Left ventricle myocardium superior (tissue), 1 donor: ENCODE data around the gene LIN52. TPM values are rescaled to one million over a fixed set of nuclear protein-coding genes. Genes with fewer than 3 reads are reported as not detected.

Experiments used
- ATAC-seq: fragments of 200-7000 bp; cut with Tn5 transposase; one replicate; pipeline ENCODE4 v1.9.1; 2020; ENCODE audit warnings: mild to moderate bottlenecking, moderate library complexity
- DNase-seq: peaks from one replicate; pipeline ENCODE4 v3.0.0-alpha.2; 2020
- intact Hi-C: fragments of 100-400 bp; cut with micrococcal nuclease; formaldehyde crosslinking; loops from one replicate; pipeline ENCODE4 v1.11.0; 2022
- total RNA-seq: library from RNA; stranded (reverse); fragmentation: NEBNext Ultra II Directional; extraction: Animal tissue kit (Norgen Biotek cat#: 25700); gene quantifications from one replicate; pipeline ENCODE4 v1.2.1, GENCODE V29; 2021
- donor health status: DM: no; HTN: yes; CAD: no; lungs with severe emphysema.

Gene LIN52
- total RNA-seq, 1 donor from 2014 or later = 6.9 TPM

DNA sequence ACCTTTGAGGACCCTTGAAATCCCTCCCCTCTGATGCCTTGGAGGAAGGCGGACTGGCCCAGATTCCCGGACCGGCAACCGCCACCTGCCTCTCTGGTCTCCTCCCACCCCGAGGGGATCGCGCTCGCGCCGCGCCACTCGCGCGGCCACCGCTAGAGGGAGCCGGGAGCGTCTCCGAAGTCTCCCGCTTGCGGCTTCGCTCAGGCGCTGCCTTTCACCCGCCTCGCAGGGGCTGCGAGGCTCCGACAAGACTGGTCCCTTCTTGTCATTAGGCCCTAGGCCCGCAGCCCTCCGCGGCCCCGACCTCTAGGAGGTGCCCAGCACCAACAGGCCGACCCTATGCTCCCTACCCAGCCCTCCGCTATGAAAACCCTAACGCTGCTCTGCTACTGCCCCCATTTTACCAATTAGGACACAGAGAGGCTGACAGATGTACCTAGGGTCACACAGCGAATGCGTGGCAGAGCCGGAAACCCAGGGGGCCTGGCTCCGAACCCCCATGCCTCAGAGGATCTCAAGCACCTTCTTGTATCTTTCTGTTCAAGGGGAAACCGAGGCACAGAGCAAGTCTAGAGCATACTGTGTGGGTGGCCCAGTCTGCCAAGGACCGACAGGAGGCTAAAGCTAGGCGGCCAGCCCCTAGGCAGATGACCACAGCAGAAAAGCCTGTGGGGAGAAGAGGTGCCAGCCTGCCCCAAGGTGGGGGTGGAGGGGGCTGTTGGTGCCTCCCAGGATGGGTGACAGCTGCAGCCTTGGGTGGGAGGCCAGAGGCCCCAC lies 133.1 kb downstream of the LIN52 start:
- peak; percentile 94 for ATAC-seq
- intact Hi-C loops = no loop called here
- peak; percentile 84 for DNase-seq

DNA sequence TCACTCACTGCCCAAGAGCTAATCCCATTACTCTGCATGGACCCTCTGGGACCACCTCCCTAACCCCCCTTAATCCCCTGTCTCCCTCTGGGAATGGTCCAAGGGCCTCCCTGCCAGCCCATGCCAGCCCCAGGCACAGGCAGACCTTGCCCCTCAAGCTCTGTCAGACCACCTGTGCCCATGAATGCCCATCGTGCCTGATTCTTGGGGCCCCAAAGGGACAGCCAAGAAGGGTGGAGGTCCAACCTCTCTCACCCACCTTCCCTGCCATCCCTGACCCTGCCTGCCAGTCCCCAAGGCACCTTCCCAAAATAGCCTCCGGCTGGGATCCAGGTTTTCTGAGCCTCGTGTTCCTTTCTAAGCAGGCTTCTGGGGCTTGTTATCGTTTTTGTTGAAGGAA lies 133.7 kb downstream of the LIN52 start:
- intact Hi-C loops = no loop called here
- peak; percentile 52 for ATAC-seq
- DNase-seq = no peak

DNA sequence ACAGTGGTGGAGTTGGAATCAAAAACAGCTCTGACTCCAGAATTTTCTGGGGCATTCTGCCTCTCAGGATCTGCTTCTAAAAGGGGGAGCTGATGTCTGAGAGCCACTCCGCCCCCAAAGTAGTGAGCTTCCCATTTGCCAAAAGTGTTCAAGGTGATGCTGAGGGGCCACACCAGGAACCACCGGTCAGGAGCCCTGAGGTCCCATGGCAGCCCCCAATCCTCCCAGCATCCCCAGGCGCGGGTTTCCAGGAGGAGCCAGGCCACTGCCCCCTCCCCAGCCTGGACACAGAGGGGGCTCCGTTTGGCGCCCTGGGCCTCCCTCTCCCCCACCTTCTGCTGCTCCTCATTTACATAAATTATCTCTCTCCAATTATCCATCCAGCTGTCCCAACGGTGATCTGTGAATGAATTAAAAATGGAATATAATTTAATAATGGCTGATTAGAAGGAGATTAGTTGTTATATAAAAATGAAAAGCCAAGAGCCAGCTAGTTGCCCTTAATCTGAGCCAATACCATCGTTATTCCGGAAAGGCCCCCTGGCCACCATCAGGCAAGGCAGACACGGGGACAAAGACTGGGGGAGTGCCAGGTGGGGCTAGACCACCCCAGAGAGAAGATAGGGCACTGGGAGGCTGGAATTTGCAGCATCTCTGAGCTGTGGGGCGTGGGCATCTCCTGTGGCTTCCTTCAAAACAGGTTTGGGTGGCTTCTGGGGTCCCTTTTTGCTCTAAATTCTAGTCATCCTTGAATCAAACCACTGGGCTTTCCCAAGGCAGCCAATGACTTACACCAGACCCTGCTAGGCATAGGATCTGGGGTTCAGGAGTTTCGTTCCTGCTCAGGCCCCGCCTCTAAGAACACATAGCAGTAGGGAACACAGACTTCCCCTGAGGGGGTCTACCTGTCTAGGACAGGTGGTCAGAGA lies 134.8 kb downstream of the LIN52 start:
- no peak for ATAC-seq
- intact Hi-C loops = no loop called here
- no peak for DNase-seq

DNA sequence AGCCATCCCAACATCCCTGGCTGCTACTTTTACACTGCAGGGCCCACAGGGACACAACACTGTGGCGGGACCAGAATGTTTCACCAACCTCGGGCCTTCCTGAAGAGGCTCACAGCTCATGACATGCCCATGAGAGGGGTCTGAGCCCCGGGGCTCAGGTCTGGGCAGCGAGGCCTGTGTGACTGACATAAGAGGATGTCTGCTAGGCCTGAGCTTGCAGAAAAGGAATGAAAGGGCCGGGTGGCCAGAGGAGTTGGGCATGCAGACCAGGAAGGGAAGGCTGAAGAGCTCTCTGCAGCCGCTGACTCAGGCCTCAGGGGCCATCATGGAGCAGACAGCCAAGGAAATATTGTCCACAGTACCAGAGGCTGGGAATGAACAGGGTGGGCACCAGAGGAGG lies 136.2 kb downstream of the LIN52 start:
- DNase-seq = no peak
- intact Hi-C loops = no loop called here
- ATAC-seq = no peak

DNA sequence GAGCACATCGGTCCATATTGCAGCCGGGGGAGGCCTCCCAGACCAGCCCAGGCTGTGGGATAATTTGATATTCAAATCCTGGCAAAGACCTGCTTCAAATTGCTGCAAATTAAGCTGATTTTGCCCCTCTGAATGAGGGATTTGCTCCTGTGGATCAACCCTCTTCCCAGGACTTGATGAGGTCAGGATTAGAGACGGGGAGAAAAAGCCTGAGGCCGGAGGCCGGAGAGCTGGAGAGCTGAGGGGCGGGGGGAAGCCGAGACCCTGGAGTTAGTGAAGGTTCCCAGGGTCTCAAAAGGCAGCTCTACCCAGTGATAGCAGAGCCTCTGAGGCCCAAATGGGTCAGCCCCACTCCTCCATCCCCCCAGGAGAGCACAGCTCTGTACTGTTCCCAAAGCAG lies 137.0 kb downstream of the LIN52 start:
- intact Hi-C loops = no loop called here
- ATAC-seq (no peak), DNase-seq (no peak)

DNA sequence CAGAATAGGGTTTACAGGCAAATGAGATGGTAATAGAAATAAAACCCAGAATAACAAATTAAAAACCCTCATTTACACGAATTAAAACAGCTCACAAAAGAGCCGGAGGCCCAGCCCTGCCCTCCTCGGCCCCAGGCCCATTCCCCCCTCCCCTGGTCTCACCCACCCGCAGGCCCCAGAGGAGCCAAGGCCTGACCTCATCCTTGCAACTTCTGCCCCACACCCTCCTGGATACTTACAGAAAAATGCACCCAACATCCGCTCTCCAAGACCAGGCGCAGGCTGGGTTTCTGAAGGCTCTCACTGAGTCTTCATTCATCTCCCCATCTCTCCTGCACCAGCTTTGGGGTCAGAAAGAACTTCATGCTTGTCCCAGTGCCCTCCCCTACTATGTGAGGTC lies 138.3 kb downstream of the LIN52 start:
- ATAC-seq = no peak
- DNase-seq = no peak
- intact Hi-C loops = no loop called here

DNA sequence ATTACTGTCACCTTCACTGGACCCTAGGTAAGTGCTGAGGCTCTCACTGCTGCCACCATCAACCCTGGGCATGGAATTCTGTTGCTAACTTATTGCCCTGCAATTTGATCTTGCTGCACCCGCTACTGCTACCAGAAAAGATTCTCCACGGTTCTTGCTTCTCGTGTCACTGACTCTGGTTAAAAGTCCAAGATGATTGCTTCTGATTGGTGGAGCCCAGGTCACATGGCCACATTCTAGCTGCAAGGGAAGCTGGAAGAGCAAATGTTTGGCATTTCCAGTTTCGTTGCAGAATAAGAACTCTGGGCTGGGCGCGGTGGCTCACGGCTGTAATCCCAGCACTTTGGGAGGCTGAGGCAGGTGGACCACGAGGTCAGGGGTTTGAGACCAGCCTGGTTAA lies 147.0 kb downstream of the LIN52 start:
- DNase-seq = no peak
- intact Hi-C loops = no loop called here
- ATAC-seq = no peak

DNA sequence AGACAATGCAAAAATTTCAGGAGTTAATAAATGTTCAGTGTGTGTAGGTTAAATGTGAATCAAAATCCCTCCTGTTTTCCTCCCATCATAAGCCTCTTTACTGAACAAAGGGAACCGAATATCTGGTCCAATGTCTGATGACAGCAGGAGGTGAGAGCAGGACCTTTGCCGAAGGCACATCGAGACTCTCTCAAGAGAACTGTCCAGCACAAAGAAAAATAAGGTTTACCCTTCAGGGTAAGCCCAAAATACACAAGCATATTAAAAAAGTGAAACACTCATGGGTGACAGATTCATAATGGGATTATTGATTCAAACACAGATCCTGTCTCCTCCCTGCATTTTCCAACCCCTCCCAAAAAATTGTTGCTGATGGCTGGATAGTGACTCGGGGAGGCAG lies 150.3 kb downstream of the LIN52 start:
- intact Hi-C loops = no loop called here
- ATAC-seq = no peak
- no peak for DNase-seq

DNA sequence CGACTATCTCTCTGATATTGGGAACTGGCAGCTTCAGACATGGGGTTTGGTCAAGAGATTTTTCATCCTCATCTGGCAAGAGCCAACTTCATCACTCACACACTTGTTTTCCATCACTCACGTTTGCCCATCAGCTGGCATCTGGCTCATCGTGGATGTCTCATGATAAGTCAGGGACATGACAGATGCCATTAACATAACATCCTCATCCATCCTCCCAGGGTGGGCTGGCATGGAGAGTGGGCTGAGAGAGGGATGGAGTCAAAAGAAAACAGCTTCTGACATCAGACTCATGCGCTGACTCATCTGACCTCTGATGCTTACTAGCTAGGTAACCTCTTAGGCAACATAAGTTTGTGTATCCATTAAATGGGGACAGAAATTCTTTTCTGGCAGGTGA lies 152.7 kb downstream of the LIN52 start:
- ATAC-seq (no peak), DNase-seq (no peak)
- intact Hi-C loops = no loop called here

DNA sequence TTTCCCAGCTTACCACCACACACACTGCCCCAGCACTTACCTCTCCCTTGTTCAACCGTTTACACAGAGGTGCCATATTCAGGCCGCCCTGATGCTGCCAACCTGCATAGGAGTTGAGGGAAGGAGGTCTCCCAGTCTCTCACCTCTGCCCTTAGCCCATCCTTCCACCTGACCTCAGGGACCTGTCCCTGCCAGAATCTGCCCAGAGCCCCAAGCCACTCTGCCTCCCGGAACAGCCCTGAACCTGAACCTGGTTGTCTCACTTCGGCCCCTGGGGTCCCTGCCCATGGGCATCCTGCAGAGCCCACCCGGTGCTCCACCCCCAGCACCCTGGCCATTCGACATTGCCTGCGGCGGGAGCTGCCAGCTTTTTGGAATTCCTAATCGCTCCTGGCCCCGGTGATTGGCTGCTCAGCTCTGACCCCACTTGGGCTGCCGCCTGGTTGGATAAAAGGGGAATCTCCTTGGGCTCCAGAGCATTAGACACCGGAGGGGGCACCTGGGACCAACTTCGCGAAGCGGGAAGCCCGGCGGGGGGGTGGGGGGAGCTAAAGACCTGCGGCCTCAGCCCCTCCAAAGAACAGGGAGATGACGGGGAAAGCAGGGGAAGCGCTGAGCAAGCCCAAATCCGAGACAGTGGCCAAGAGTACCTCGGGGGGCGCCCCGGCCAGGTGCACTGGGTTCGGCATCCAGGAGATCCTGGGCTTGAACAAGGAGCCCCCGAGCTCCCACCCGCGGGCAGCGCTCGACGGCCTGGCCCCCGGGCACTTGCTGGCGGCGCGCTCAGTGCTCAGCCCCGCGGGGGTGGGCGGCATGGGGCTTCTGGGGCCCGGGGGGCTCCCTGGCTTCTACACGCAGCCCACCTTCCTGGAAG lies 154.5 kb downstream of the LIN52 start, which contains the start of gene VSX2:
Gene VSX2 (plus strand): TSS at position 476 of the 874 bp plus-strand sequence. CDS start 113 bp downstream, at position 589.
- ATAC-seq (no peak), DNase-seq (no peak)
- intact Hi-C loops = no loop called here

DNA sequence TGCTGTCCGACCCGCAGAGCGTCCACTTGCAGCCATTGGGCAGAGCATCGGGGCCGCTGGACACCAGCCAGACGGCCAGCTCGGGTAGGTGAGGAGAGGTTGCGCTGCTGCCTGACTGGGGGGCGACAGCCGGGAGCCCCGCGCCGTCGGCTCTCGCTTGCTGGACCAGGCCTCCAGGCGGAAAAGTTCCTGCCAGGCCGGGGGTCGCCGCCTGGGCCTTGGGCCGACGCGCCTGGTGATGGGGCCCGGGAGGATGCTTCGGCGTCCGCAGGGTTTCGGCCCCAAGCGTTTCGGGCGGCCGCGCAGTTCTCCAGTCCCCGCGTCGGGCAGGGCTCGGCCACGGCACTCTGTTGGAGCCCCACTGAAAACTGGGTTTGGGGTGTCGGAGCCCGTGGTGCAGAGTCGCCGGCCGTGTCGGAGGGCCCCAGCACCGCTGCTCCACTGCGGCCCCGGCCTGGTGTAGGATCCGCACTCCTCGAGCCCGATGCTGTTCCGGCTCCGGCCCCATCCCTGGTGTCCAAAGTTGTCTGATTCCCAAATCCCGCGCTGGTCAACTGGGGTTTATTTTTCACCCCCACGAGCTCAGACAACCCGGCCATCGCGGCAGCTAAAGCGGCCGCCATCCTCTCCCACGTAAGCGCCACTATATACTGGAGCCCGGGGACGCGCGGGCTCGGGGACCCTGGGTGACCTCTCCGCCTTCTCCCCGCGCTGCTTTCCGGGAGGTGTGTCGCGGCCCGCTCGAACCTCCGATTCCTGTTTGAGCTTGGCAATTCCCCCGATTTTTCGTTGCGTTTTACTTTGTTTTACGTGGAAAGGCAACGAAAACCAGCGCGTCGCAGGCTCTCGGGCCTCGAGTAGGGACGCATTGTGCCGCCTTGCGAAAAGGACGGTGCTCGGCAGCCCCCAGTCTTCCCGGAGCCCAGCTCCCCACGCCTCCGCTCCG lies 155.4 kb downstream of the LIN52 start:
- intact Hi-C loops = no loop called here
- ATAC-seq = peak; percentile 31
- DNase-seq = no peak

DNA sequence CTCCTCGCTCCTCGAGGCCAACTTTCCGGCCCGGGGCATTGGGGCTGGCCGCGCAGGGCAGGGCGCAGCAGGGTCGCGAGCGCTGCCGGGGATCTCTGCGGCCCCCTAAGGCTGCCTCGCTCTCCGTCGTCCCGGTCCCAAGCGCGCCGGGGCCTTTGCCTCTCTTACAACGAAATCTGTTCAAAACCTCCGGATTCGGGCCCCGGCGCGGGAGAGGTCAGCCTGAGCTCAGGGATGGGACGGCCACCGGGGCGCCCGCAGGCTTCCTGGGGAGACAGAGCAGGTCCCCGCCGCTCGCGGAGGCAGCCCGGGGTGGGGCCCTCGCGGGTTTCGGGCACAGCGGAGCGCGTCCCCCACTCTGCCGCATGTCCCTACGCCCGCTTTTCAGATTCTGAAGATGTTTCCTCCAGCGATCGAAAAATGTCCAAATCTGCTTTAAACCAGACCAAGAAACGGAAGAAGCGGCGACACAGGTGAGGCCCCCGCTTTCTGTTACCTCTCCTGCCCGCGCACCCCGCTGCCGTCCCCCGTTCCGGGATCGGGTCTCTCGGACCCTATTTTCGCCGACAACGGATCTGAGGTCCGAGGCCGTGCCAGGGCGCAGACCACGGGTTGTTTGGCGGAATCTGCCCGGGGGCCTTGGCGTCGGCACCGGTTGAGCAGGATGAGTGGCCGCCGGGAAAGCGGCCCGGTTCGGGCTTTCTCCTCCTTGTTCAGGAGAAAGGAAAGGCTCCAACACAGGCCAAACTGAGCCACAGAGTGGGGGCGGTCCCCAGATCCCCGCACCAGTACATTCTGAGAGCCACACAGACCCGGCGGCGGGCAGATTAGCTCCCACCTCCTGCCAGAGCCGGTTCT lies 156.3 kb downstream of the LIN52 start:
- DNase-seq = no peak
- peak; percentile 45 for ATAC-seq
- intact Hi-C loops = no loop called here

DNA sequence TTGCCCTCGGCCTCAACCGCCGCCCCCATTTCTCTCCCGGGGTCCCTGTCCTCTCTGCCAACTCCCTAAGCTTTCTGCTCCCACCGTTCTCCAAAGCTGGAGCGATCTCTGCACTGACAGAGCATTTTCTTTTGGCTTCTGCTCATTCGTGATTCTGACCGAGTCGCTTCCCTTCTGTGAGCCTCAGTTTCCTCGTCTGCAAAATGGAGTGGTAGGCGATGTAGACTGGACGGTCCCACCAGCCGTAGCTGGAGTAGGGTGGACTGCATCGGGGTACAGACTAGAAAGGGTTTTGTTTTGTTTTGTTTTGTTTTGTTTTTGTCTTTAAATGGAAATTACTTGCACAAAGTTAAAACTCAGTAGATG lies 156.9 kb downstream of the LIN52 start:
- intact Hi-C loops = no loop called here
- ATAC-seq (no peak), DNase-seq (no peak)

DNA sequence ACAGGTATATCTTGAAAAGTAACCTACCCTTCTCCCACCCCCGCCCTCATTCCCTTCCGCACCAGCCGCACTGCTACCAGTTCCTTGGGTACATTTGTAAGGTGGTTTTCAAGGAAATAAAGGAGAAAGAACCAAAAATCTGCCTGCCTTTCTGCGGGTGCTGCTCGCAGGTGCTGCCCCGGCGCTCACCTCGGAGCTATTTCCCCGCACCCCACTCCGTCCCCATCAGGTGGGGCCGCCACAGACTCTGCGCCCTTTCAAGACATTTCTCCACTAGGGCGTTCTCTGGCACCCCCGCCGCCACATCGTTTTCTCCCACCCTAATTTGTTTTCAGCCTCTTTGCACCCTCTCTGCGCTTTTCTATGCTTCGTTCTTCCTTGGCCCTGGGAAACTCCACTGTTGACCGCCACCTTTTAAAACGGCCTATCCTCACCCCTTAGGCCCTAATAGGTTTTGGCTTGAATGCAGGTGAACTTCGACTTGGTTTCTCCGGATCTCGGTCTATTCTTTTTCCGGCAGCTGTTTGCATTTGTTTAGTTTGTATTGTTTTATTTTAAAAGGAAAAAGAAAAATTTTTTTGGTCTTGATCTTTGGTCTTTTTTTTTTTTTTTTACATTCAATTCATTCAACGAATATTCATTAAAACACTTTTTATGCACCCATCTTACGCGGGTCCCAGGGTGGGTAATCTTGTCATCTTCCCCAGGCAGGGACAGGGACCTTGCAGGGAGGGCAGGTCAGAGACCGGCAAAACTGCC lies 157.4 kb downstream of the LIN52 start:
- intact Hi-C loops = no loop called here
- no peak for ATAC-seq
- DNase-seq = no peak

DNA sequence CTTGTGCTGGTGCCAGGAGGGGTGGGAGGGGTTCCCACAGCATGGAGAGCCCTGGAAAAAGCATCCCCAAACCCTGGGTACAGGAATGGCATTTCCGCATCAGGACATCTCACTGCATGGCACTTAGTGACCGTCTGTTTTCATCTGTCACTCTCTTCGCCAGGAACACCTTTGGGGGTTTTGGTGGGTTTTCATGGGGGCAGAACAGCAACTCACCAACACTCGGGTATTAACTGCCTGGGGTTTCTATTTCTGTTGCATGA lies 158.0 kb downstream of the LIN52 start:
- intact Hi-C loops = no loop called here
- DNase-seq (no peak), ATAC-seq (no peak)

DNA sequence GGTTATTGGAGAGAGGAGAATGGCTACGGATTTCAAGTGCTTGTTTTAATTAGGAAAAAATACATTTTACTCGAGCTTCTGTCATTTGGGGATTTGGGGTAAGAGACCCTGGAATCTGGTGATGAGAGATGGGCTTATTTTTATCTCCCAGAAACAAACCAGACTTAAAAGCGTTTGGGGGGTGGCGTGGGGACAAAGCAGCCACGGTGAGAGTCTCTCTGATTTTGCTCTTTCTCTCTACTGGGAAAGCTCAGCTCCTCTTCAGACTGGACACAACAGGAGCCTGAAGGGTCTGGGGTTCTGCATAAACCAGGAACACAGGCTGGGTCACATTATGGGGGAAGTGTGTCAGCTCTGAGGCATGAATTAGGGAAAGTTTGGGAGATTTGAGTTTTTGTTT lies 158.3 kb downstream of the LIN52 start:
- ATAC-seq (no peak), DNase-seq (no peak)
- intact Hi-C loops = no loop called here

DNA sequence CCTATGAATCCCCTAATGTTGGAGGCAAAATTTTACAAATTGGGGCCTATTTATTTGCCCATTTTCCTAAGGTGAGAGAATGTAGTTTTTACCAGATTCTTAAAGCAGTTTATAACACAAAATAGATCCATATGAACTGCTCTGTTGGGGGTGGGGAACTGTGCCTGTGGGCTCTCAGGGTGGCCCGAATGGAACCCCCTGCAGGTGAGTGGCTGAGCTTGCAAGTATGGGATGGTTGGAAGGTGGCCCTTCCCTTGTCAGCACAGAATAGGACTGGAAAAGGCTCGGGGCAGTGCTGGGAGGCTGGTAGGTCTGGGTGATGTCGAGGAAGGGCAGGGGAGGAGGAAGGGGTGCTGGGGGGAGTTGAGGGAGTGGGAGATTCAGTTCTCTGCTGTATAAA lies 159.4 kb downstream of the LIN52 start:
- intact Hi-C loops = no loop called here
- no peak for ATAC-seq
- no peak for DNase-seq
